ENCODE results near the gene NUCB1.

DNA sequence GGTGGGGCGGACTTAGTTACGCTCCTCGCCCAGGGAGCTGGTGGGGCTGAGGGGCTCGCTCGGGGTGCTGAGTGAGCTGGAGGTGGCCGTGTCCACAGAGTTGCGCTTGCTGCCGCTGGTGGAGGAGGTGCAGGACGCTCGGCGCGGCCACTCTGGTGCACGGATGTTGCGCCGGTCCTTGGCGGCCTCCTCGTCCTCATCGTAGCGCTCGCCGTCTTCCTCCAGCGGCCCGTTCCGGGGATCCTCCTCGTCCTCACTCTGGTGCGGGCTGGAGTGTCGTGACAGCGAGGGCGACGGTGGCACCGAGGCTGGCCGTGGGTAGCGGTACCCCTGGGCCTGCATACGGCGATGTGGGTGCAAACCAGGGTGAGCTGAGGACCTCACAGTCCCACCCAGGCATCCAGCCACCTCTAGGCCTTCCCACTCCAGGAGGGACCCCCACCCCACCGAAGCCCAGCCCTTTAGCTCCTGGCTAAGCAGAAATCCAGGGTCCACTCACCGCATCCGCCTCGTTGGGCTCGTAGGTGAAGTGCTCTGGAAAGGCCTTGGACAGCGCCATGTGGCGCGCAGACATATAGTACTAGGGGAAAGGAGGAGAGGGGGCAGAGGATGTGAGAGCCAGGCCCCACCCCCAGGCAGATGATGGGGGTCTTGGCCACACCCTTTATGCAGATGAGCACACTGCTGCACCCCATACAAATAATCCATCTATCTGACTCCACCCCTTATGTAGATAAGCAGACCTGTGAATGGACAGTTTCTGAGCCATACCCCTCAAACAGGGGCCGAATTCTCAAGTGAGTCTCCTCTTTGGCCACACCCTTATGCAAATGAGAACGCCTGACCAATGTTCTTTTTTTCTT lies 69.4 kb downstream of the NUCB1 start:
- TF ChIP-seq, protein P1, sequence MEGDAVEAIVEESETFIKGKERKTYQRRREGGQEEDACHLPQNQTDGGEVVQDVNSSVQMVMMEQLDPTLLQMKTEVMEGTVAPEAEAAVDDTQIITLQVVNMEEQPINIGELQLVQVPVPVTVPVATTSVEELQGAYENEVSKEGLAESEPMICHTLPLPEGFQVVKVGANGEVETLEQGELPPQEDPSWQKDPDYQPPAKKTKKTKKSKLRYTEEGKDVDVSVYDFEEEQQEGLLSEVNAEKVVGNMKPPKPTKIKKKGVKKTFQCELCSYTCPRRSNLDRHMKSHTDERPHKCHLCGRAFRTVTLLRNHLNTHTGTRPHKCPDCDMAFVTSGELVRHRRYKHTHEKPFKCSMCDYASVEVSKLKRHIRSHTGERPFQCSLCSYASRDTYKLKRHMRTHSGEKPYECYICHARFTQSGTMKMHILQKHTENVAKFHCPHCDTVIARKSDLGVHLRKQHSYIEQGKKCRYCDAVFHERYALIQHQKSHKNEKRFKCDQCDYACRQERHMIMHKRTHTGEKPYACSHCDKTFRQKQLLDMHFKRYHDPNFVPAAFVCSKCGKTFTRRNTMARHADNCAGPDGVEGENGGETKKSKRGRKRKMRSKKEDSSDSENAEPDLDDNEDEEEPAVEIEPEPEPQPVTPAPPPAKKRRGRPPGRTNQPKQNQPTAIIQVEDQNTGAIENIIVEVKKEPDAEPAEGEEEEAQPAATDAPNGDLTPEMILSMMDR (IDR thresholded peaks at IDR 0.05; ENCODE audit: extremely low read depth in 1 of 2, insufficient read depth in 1 of 2, low read depth in 1 of 2, low read length in 2 of 2), result no peak
- TF ChIP-seq MYC (IDR thresholded peaks at IDR 0.05; ENCODE audit: low read depth, low read length) (no peak), POLR2A (IDR thresholded peaks at IDR 0.05; ENCODE audit: low read depth, low read length) (no peak), EZH2 (IDR thresholded peaks at IDR 0.05; ENCODE audit: borderline replicate concordance, low read depth, low read length, severe bottlenecking) (no peak), JUN (IDR thresholded peaks at IDR 0.05; ENCODE audit: borderline replicate concordance, insufficient read depth, insufficient read length, low read depth) (no peak), POLR2AphosphoS5 (IDR thresholded peaks at IDR 0.05; ENCODE audit: insufficient read depth, low read depth, low read length) (no peak), FOS (IDR thresholded peaks at IDR 0.05; ENCODE audit: borderline replicate concordance, insufficient read depth, low read length) (no peak), GATA2 (IDR thresholded peaks at IDR 0.05; ENCODE audit: insufficient read depth, insufficient read length, low read depth, low read length) (no peak)
- TF ChIP-seq, protein P2, sequence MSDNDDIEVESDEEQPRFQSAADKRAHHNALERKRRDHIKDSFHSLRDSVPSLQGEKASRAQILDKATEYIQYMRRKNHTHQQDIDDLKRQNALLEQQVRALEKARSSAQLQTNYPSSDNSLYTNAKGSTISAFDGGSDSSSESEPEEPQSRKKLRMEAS (IDR thresholded peaks at IDR 0.05; ENCODE audit: insufficient read depth, insufficient read length), result no peak

Data from endothelial cell of umbilical vein (primary cell).